IMR-90 (cell line): ENCODE results near the gene ARX. TPM values are rescaled to one million over a fixed set of nuclear protein-coding genes. Genes with fewer than 3 reads are reported as not detected.

Source experiments
- ATAC-seq: fragments of 200-7000 bp; cut with Tn5 transposase; 2 replicates; pipeline ENCODE4 v1.9.1; 2020; ENCODE audit warnings: low read depth, mild to moderate bottlenecking, moderate library complexity
- BruUV-seq: library from RNA; stranded (reverse); fragments of 400-500 nt; replicated peaks from 2 replicates; lab custom pipeline; 2021; lab: Mats Ljungman, UMichigan
- CTCF ChIA-PET: fragments of 300-600 bp; formaldehyde crosslinking; extraction: SDS; loops from one replicate; lab custom pipeline; 2021; ENCODE audit warnings: antibody characterized with exemption; lab: Yijun Ruan, JAX
- POLR2A ChIA-PET: fragments of 300-600 bp; sonication (Branson Sonifier 250); formaldehyde crosslinking; loops from one replicate; lab custom pipeline; 2022; ENCODE audit warnings: antibody characterized with exemption; ENCODE audit not compliant: unreplicated experiment; lab: Charles Lee
- DNase-seq: peaks from one replicate; pipeline ENCODE4 v3.0.0; 2013
- H2AFZ ChIP-seq: replicated peaks from 2 replicates; pipeline ENCODE3; 2013; ENCODE audit warnings: low read length, mild to moderate bottlenecking; ENCODE audit not compliant: poor library complexity
- H2AK5ac ChIP-seq: 2 replicates; pipeline ENCODE4 v1.6.1; 2013; ENCODE audit warnings: low read depth, low read length, inconsistent platforms
- H2AK9ac ChIP-seq: replicated peaks from 2 replicates; pipeline ENCODE3; 2013; ENCODE audit warnings: mild to moderate bottlenecking, low read depth, low read length, moderate library complexity; ENCODE audit not compliant: poor library complexity
- H2BK120ac ChIP-seq: 2 replicates; pipeline ENCODE4 v1.6.1; 2013; ENCODE audit warnings: low read depth, low read length, inconsistent platforms
- H2BK15ac ChIP-seq: 3 replicates; pipeline ENCODE4 v1.6.1; 2013; ENCODE audit warnings: low read depth, low read length, inconsistent platforms
- H2BK20ac ChIP-seq: 2 replicates; pipeline ENCODE4 v1.6.1; 2013; ENCODE audit warnings: low read depth, mild to moderate bottlenecking, inconsistent platforms, low read length, moderate library complexity
- H2BK5ac ChIP-seq: 2 replicates; pipeline ENCODE4 v1.6.1; 2013; ENCODE audit warnings: mild to moderate bottlenecking, low read depth, low read length, inconsistent platforms; ENCODE audit not compliant: poor library complexity, severe bottlenecking
- H3K14ac ChIP-seq: replicated peaks from 2 replicates; pipeline ENCODE4 v1.6.1; 2013; ENCODE audit warnings: low read depth, low read length, inconsistent platforms
- H3K18ac ChIP-seq: 2 replicates; pipeline ENCODE4 v1.6.1; 2013; ENCODE audit warnings: low read depth, low read length, control low read depth
- H3K23ac ChIP-seq: 2 replicates; pipeline ENCODE4 v1.6.1; 2013; ENCODE audit warnings: low read depth, low read length, inconsistent platforms
- H3K27ac ChIP-seq: 2 replicates; pipeline ENCODE4 v1.5.1; 2013; ENCODE audit warnings: mild to moderate bottlenecking, control low read depth, low read length; ENCODE audit not compliant: insufficient read depth
- H3K27me3 ChIP-seq: 2 replicates; pipeline ENCODE4 v1.6.1; 2013; ENCODE audit warnings: low read length; ENCODE audit not compliant: control insufficient read depth, insufficient read depth
- H3K36me3 ChIP-seq: 2 replicates; pipeline ENCODE4 v1.6.1; 2013; ENCODE audit warnings: low read length, mixed read lengths; ENCODE audit not compliant: control insufficient read depth, insufficient read depth
- H3K4ac ChIP-seq: 2 replicates; pipeline ENCODE4 v1.6.1; 2013; ENCODE audit warnings: low read depth, low read length, inconsistent platforms
- H3K4me1 ChIP-seq: 2 replicates; pipeline ENCODE4 v1.6.1; 2013; ENCODE audit warnings: low read length, mixed read lengths; ENCODE audit not compliant: control insufficient read depth, insufficient read depth
- H3K4me2 ChIP-seq: 2 replicates; pipeline ENCODE4 v1.6.1; 2013; ENCODE audit warnings: low read depth, mild to moderate bottlenecking, control low read depth, low read length, moderate library complexity
- H3K4me3 ChIP-seq: 2 replicates; pipeline ENCODE4 v1.5.1; 2013; ENCODE audit warnings: low read depth, mild to moderate bottlenecking, control low read depth, low read length, moderate library complexity; ENCODE audit not compliant: insufficient read depth
- H3K56ac ChIP-seq: 2 replicates; pipeline ENCODE4 v1.6.1; 2013; ENCODE audit warnings: low read length, inconsistent platforms; ENCODE audit not compliant: insufficient read depth; ENCODE audit errors: extremely low read depth
- H3K79me1 ChIP-seq, 2 experiments: 2 replicates each; pipeline ENCODE4 v1.6.1; 2013; ENCODE audit warnings: low read length in 2 of 2, inconsistent platforms in 1 of 2, low read depth in 1 of 2
- H3K9ac ChIP-seq: 2 replicates; pipeline ENCODE4 v1.6.1; 2013; ENCODE audit warnings: low read depth, low read length, control low read depth
- H3K9me1 ChIP-seq: 2 replicates; pipeline ENCODE4 v1.6.1; 2013; ENCODE audit warnings: low read length, inconsistent platforms; ENCODE audit not compliant: insufficient read depth
- H3K9me3 ChIP-seq: 2 replicates; pipeline ENCODE4 v1.6.1; 2013; ENCODE audit warnings: low read length; ENCODE audit not compliant: control insufficient read depth, insufficient read depth
- H4K20me1 ChIP-seq: 2 replicates; pipeline ENCODE4 v1.6.1; 2013; ENCODE audit warnings: low read length, inconsistent platforms; ENCODE audit not compliant: insufficient read depth
- H4K5ac ChIP-seq: 2 replicates; pipeline ENCODE4 v1.6.1; 2013; ENCODE audit warnings: mild to moderate bottlenecking, low read depth, low read length, control low read depth
- H4K8ac ChIP-seq, 2 experiments: 2 replicates each; pipeline ENCODE4 v1.6.1; 2013; ENCODE audit warnings: low read depth in 2 of 2, low read length in 2 of 2, control low read depth in 1 of 2, inconsistent platforms in 1 of 2
- H4K91ac ChIP-seq: 2 replicates; pipeline ENCODE4 v1.6.1; 2013; ENCODE audit warnings: low read depth, low read length, inconsistent platforms; ENCODE audit not compliant: insufficient read depth
- CEBPB ChIP-seq: IDR thresholded peaks from 2 replicates; pipeline ENCODE4 v1.6.1; 2012; ENCODE audit warnings: low read depth, low read length, improper control_type of control experiment
- CHD1 ChIP-seq: IDR thresholded peaks from 2 replicates; pipeline ENCODE4 v1.6.1; 2012; ENCODE audit warnings: low read depth, low read length, improper control_type of control experiment
- FOS ChIP-seq: fragments of 150-350 bp; IDR thresholded peaks from 2 replicates; pipeline ENCODE4 v1.6.1; 2016; ENCODE audit warnings: low read depth, low read length
- MAFK ChIP-seq: IDR thresholded peaks from 2 replicates; pipeline ENCODE4 v1.6.1; 2012; ENCODE audit warnings: low read depth, low read length, improper control_type of control experiment
- MAZ ChIP-seq: IDR thresholded peaks from 2 replicates; pipeline ENCODE4 v1.6.1; 2012; ENCODE audit warnings: low read depth, mild to moderate bottlenecking, low read length, improper control_type of control experiment, moderate library complexity, borderline replicate concordance
- MXI1 ChIP-seq: IDR thresholded peaks from 2 replicates; pipeline ENCODE4 v1.6.1; 2012; ENCODE audit warnings: low read depth, mild to moderate bottlenecking, low read length, moderate library complexity, borderline replicate concordance
- NFE2L2 ChIP-seq: fragments of 150-350 bp; IDR thresholded peaks from 2 replicates; pipeline ENCODE4 v1.6.1; 2016; ENCODE audit warnings: low read depth, mild to moderate bottlenecking, low read length
- POLR2A ChIP-seq: IDR thresholded peaks from 2 replicates; pipeline ENCODE4 v1.6.1; 2012; ENCODE audit warnings: mild to moderate bottlenecking, low read depth, low read length
- RFX5 ChIP-seq: IDR thresholded peaks from 2 replicates; pipeline ENCODE4 v1.8.0; 2012; ENCODE audit warnings: low read depth, mild to moderate bottlenecking, low read length, moderate library complexity
- SMC3 ChIP-seq: fragments of 150-350 bp; IDR thresholded peaks from 2 replicates; pipeline ENCODE4 v1.6.1; 2016; ENCODE audit warnings: low read depth, mild to moderate bottlenecking, antibody characterized with exemption, low read length, moderate library complexity
- WGBS, 2 experiments: methylation state at CpG; one replicate each; pipeline versions ENCODE4 v1.1.5 to v1.1.7; 2013; ENCODE audit warnings: missing lambda C conversion rate in 2 of 2; ENCODE audit not compliant: insufficient read length in 1 of 2; ENCODE audit errors: extremely low coverage in 2 of 2; 5-methylcytosine and 5-hydroxymethylcytosine counted together
- dilution Hi-C: fragments of 300-500 bp; cut with HindIII; formaldehyde crosslinking; loops from one replicate; pipeline ENCODE4 v1.14.3; 2018; ENCODE audit warnings: low sequenced_read_pairs; ENCODE audit not compliant: unreplicated experiment
- in situ Hi-C: fragments of 300-500 bp; cut with MboI; formaldehyde crosslinking; loops from 3 replicates; pipeline ENCODE4 v1.14.3; 2019; ENCODE audit warnings: low sequenced_read_pairs, inconsistent platforms, mixed read lengths
- intact Hi-C: fragments of 100-400 bp; cut with micrococcal nuclease; formaldehyde crosslinking; loops from 2 replicates; pipeline ENCODE4 v1.10.0; 2022
- polyA plus RNA-seq, 3 experiments: library from polyadenylated mRNA; depleted of rRNA; stranded (reverse); fragments of >200 nt; gene quantifications; 2 replicates each; pipeline ENCODE4 v1.2.3, GENCODE V29; 2012; ENCODE audit warnings: low replicate concordance in 1 of 3
- total RNA-seq: library from RNA; depleted of rRNA; stranded (reverse); fragments of >200 nt; gene quantifications from 2 replicates; pipeline ENCODE4 v1.2.3, GENCODE V29; 2012
- TF ChIP-seq, protein P1 (sequence below): fragments of 150-350 bp; IDR thresholded peaks from 2 replicates; pipeline ENCODE4 v1.6.1; 2016; ENCODE audit warnings: low read depth, mild to moderate bottlenecking, low read length, moderate library complexity, borderline replicate concordance
- TF ChIP-seq, protein P2 (sequence below): fragments of 150-350 bp; IDR thresholded peaks from 2 replicates; pipeline ENCODE4 v1.6.1; 2017; ENCODE audit warnings: mild to moderate bottlenecking, antibody characterized with exemption, low read length, low read depth
- TF ChIP-seq, protein P3 (sequence below): conservative IDR thresholded peaks from 2 replicates; pipeline ENCODE4 v1.5.1; 2012; ENCODE audit warnings: mild to moderate bottlenecking, low read depth, low read length, improper control_type of control experiment

ARX gene
- total and polyA plus RNA-seq, 2 of the 4 experiments (the other 2 are of a cell fraction), result not detected

- H3K79me1 ChIP-seq, result no peaks in the 10 kb centered on the region
- ChIA-PET CTCF (no interaction called here), POLR2A (no interaction called here)
- BruUV-seq, result no TSS peak
- no peaks in the 10 kb centered on the region for H3K4me1 ChIP-seq
- TF ChIP-seq, protein P1, sequence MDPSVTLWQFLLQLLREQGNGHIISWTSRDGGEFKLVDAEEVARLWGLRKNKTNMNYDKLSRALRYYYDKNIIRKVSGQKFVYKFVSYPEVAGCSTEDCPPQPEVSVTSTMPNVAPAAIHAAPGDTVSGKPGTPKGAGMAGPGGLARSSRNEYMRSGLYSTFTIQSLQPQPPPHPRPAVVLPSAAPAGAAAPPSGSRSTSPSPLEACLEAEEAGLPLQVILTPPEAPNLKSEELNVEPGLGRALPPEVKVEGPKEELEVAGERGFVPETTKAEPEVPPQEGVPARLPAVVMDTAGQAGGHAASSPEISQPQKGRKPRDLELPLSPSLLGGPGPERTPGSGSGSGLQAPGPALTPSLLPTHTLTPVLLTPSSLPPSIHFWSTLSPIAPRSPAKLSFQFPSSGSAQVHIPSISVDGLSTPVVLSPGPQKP, result no peak
- no peak for TF ChIP-seq MAFK
- TF ChIP-seq, protein P2, sequence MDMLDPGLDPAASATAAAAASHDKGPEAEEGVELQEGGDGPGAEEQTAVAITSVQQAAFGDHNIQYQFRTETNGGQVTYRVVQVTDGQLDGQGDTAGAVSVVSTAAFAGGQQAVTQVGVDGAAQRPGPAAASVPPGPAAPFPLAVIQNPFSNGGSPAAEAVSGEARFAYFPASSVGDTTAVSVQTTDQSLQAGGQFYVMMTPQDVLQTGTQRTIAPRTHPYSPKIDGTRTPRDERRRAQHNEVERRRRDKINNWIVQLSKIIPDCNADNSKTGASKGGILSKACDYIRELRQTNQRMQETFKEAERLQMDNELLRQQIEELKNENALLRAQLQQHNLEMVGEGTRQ, result no peak
- TF ChIP-seq, protein P3, sequence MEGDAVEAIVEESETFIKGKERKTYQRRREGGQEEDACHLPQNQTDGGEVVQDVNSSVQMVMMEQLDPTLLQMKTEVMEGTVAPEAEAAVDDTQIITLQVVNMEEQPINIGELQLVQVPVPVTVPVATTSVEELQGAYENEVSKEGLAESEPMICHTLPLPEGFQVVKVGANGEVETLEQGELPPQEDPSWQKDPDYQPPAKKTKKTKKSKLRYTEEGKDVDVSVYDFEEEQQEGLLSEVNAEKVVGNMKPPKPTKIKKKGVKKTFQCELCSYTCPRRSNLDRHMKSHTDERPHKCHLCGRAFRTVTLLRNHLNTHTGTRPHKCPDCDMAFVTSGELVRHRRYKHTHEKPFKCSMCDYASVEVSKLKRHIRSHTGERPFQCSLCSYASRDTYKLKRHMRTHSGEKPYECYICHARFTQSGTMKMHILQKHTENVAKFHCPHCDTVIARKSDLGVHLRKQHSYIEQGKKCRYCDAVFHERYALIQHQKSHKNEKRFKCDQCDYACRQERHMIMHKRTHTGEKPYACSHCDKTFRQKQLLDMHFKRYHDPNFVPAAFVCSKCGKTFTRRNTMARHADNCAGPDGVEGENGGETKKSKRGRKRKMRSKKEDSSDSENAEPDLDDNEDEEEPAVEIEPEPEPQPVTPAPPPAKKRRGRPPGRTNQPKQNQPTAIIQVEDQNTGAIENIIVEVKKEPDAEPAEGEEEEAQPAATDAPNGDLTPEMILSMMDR, result no peak
- TF ChIP-seq POLR2A, result no peak
- TF ChIP-seq CHD1, result no peak
- no peak for TF ChIP-seq FOS
- TF ChIP-seq RFX5, result no peak
- TF ChIP-seq NFE2L2, result no peak
- TF ChIP-seq SMC3, result no peak
- no peak for TF ChIP-seq MXI1
- TF ChIP-seq CEBPB, result no peak
- no peak for TF ChIP-seq MAZ
- H3K4me2 ChIP-seq, result no peak overlapping the region
- no peak overlapping the region for H2AK5ac ChIP-seq
- no peak overlapping the region for H2AFZ ChIP-seq
- H2BK5ac ChIP-seq, result no peak overlapping the region
- H3K9me3 ChIP-seq, result no peaks in the 10 kb centered on the region
- intact Hi-C loops (no loop called here), dilution Hi-C loops (no loop called here), in situ Hi-C loops (no loop called here)
- ATAC-seq (no peak), DNase-seq (no peak)
- H4K91ac ChIP-seq, result no peak overlapping the region
- H3K36me3 ChIP-seq, result no peaks in the 10 kb centered on the region
- 83% methylated on average over 2 of the region's 8 CpGs; no CpG with 5 or more reads in 1 of the 2 experiments for WGBS, 2 experiments
- H4K20me1 ChIP-seq, result no peaks in the 10 kb centered on the region
- H3K18ac ChIP-seq, result no peak overlapping the region
- no peak overlapping the region for H2BK120ac ChIP-seq
- no peak overlapping the region for H3K9ac ChIP-seq
- no peak overlapping the region for H3K4me3 ChIP-seq
- H4K8ac ChIP-seq, result no peak overlapping the region
- peaks cover 1% of the 10 kb centered on the region; the same call in 1 of the 2 replicates for H3K27me3 ChIP-seq
- H2AK9ac ChIP-seq, result no peak overlapping the region
- H3K4ac ChIP-seq, result no peak overlapping the region
- H4K5ac ChIP-seq, result no peak overlapping the region
- H3K14ac ChIP-seq, result no peak overlapping the region
- no peak overlapping the region for H3K56ac ChIP-seq
- no peak overlapping the region for H3K23ac ChIP-seq
- H3K9me1 ChIP-seq, result no peaks in the 10 kb centered on the region
- no peak overlapping the region for H2BK15ac ChIP-seq
- H3K27ac ChIP-seq, result no peak overlapping the region
- H2BK20ac ChIP-seq, result no peak overlapping the region
These were observed 21.9 kb downstream of the ARX start for GRCh38 chrX:24993879-24994278.
